Measurements from ENCODE around the gene SPINK6. TPM values are rescaled to one million over a fixed set of nuclear protein-coding genes. Genes with fewer than 3 reads are reported as not detected.

The SPINK6 gene
- total and polyA plus RNA-seq, 3 donors from 2014 or later = not detected

- H3K4me3 ChIP-seq = no peak overlapping the region
- no peak for DNase-seq
- H3K4me1 ChIP-seq = no peaks in the 10 kb centered on the region
- H3K9me3 ChIP-seq = no peaks in the 10 kb centered on the region
- TF ChIP-seq POLR2A (IDR thresholded peaks at IDR 0.05) = no peak
- no peak for TF ChIP-seq CTCF (IDR thresholded peaks at IDR 0.05)
- WGBS, 2 donors = 89 to 96% methylated on average over 3 of the region's 3 CpGs
- H3K27me3 ChIP-seq = no peaks in the 10 kb centered on the region
- H3K36me3 ChIP-seq (ENCODE audit: low read depth, missing control alignments) = no peaks in the 10 kb centered on the region
- intact Hi-C loops (cut with DNase I; ENCODE audit: low total_unique reads) = no loop called here
- H3K27ac ChIP-seq = no peak overlapping the region
These were observed 25.6 kb downstream of the SPINK6 start for GRCh38 chr5:148228392-148228984.

- Histone ChIP-seq H3K9me3 (no peaks in the 10 kb centered on the region), H3K36me3 (ENCODE audit: low read depth, missing control alignments) (no peaks in the 10 kb centered on the region), H3K4me1 (no peaks in the 10 kb centered on the region), H3K27me3 (no peaks in the 10 kb centered on the region), H3K27ac (no peak overlapping the region), H3K4me3 (no peak overlapping the region)
- no peak for DNase-seq
- intact Hi-C loops (cut with DNase I; ENCODE audit: low total_unique reads) = no loop called here
- TF ChIP-seq CTCF (IDR thresholded peaks at IDR 0.05) = no peak
- no peak for TF ChIP-seq POLR2A (IDR thresholded peaks at IDR 0.05)
These were observed 27.0 kb downstream of the SPINK6 start for GRCh38 chr5:148229840-148230239.

DNA sequence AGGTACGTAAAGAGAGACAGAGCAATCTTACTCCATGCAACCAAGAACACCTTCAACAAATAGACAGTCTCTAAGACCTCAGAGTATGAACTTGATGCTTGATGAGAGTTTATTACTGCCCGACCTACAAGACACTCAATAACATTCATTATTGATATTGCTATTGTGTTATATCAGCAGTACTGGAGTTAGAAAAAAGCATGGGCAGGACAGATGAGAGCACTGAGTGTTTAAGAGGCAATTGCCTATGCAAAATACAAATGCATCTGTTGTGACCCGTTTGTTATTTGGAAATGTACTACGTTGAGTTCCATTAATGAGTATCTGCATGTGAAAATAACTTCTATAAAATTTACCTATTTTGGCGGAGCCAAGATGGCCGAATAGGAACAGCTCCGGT, 27.4 kb downstream of the SPINK6 start:
- TF ChIP-seq CTCF (IDR thresholded peaks at IDR 0.05) (no peak), POLR2A (IDR thresholded peaks at IDR 0.05) (no peak)
- DNase-seq = no peak
- Histone ChIP-seq H3K27ac (no peak overlapping the region), H3K4me3 (no peak overlapping the region), H3K36me3 (ENCODE audit: low read depth, missing control alignments) (no peaks in the 10 kb centered on the region), H3K4me1 (no peaks in the 10 kb centered on the region), H3K9me3 (no peaks in the 10 kb centered on the region), H3K27me3 (no peaks in the 10 kb centered on the region)
- 84 to 92% methylated on average over 7 of the region's 7 CpGs for WGBS, 2 donors
- intact Hi-C loops (cut with DNase I; ENCODE audit: low total_unique reads) = no loop called here

DNA sequence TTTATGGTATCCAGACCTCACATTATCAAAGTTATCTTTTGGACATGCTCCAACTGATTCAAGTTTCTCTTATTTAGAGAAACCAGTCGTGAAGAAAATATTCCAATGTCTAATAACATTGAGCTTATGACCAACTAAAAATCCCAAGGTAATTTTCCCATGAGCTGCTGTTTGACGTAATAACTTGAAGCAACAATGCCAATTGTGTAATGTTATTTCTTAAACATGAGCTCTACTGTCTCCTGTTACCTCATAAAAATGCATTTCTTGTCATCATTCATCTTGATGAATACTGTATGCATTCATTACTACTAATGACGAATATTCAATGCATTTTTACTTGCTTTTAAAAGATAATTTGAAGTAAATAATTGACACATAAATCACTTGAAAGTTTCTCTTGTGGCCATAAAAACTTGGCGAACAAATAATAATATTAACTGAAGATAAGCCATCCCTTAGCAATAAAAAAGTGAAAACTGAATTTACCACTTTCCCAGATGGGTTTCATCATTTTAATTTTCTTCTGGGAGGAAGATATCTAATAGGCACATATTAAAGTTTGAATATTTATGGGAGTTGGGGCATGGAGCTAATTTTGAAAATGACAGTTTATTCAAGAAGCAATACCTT, 35.1 kb downstream of the SPINK6 start:
- intact Hi-C loops (cut with DNase I; ENCODE audit: low total_unique reads) = no loop called here
- Histone ChIP-seq H3K9me3 (no peaks in the 10 kb centered on the region), H3K4me1 (no peaks in the 10 kb centered on the region), H3K36me3 (ENCODE audit: low read depth, missing control alignments) (no peaks in the 10 kb centered on the region), H3K27me3 (no peaks in the 10 kb centered on the region), H3K4me3 (no peak overlapping the region), H3K27ac (no peak overlapping the region)
- no peak for TF ChIP-seq CTCF (IDR thresholded peaks at IDR 0.05)
- no peak for TF ChIP-seq POLR2A (IDR thresholded peaks at IDR 0.05)
- DNase-seq = no peak
- WGBS, 2 donors = 24 to 33% methylated on average over 4 of the region's 4 CpGs

- H3K27ac ChIP-seq = no peak within 1 kb of the TSS
- no peaks in the 10 kb centered on the region for H3K36me3 ChIP-seq (ENCODE audit: low read depth, missing control alignments)
- no peaks in the 10 kb centered on the region for H3K9me3 ChIP-seq
- H3K4me3 ChIP-seq = no peak within 1 kb of the TSS
- intact Hi-C loops (cut with DNase I; ENCODE audit: low total_unique reads) = no loop called here
- no peaks in the 10 kb centered on the region for H3K27me3 ChIP-seq
- TF ChIP-seq POLR2A (IDR thresholded peaks at IDR 0.05) = no peak
- no peak for TF ChIP-seq CTCF (IDR thresholded peaks at IDR 0.05)
- no peaks in the 10 kb centered on the region for H3K4me1 ChIP-seq
- 47 to 60% methylated on average over 2 of the region's 2 CpGs for WGBS, 2 donors
- no peak for DNase-seq
These were observed 35.6 kb downstream of the SPINK6 start, which contains the start of gene MARCOL for GRCh38 chr5:148238418-148238794. MARCOL (plus strand) TSS chr5:148238525; CDS start chr5:148238598, 73 bp downstream.
